ENCODE results near the gene CDKAL1. TPM values are rescaled to one million over a fixed set of nuclear protein-coding genes. Genes with fewer than 3 reads are reported as not detected.

CDKAL1 gene
- polyA plus RNA-seq, 1 donor from 2014 or later, result 29.2 TPM

DNA sequence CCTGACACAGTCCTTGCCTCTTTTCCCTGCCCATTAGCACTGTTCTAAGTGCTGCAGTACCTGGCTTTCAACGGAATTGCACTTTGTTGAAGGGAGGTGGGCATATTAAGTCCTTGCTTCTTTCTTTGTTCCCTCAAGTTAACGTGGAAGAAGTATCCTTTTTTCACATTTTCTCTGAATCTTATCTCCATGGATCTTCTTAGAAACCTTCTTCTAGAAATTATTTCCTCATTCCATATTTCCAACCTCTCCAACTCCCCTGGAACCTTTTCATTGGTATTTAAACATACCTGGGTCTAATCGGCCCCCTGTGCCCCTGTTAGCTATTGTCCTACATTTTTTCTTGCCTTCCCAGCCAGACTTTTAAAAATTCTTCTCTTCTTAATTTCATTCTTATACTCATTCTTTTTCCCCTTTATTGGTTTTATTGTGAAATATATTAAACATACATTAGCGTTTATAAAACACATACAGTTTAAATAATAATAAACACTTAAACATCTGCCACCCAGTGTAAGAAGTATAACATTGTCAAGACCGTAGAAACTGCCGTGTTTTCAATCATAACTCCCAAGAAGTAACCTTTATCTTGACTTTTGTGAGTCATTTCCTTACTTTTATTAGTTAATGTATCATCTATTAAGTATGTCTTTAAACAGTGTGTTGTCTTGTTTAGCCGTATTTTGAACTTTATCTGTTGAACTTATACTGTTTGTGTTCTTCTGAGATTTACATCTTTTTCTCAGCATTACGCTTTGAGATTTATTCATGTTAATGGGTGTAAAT lies 118.2 kb downstream of the CDKAL1 start:
- no peak overlapping the region for H3K4me3 Mint-ChIP-seq
- peaks cover 25% of the 10 kb centered on the region for H3K36me3 Mint-ChIP-seq
- peak overlapping the region in 1 of 3 donors; percentile 64 for H3K27ac Mint-ChIP-seq
- H3K27me3 Mint-ChIP-seq, result no peaks in the 10 kb centered on the region
- peaks cover 7 to 9% (median 8%) of the 10 kb centered on the region in 3 donors for H3K4me1 Mint-ChIP-seq
- H3K9me3 Mint-ChIP-seq, result peaks cover 2 to 3% (median 3%) of the 10 kb centered on the region in 3 donors

DNA sequence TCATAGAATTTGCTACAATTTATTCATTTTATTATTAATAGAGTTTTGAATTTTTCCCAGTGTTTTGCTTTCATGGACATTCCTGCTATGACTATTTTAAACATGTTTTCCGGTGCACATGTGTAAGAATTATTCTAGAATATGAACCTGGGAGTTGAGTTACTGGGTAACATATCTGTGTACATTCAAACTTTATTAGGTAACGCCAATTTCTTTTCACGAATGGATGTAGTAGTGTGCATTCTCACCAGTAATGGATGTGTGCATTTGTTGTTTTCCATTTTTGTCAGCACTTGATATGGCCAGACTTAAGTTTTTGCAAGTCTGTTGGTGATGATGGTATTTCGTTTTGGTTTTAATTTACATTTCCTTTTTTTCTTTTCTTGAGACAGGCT lies 118.8 kb downstream of the CDKAL1 start:
- Mint-ChIP-seq H3K27ac (no peak overlapping the region), H3K4me1 (peaks cover 7 to 9% (median 8%) of the 10 kb centered on the region in 3 donors), H3K9me3 (peaks cover 2 to 3% (median 3%) of the 10 kb centered on the region in 3 donors), H3K4me3 (no peak overlapping the region), H3K36me3 (peaks cover 25% of the 10 kb centered on the region), H3K27me3 (no peaks in the 10 kb centered on the region)

DNA sequence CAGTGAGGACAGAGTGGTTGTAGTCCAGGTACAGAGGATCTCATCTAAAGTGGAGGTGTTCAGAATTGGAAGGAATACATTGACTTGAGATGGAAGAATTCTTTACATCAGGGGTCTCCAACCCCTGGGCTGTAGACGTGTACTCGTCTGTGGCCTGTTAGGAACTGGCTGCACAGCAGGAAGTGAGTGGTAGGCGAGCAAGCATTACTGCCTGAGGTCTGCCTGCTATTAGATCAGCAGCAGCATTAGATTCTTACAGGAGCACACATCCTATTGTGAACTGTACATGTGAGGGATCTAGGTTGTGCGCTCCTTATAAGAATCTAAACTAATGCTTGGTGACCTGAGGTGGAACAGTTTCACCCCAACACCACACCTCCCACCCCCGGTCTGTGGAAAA lies 121.1 kb downstream of the CDKAL1 start:
- no peaks in the 10 kb centered on the region for H3K27me3 Mint-ChIP-seq
- H3K4me1 Mint-ChIP-seq, result peaks cover 9 to 16% (median 15%) of the 10 kb centered on the region in 3 donors
- H3K4me3 Mint-ChIP-seq, result no peak overlapping the region
- H3K27ac Mint-ChIP-seq, result no peak overlapping the region
- peaks cover 13% of the 10 kb centered on the region for H3K36me3 Mint-ChIP-seq
- peaks cover 0 to 3% (median 2%) of the 10 kb centered on the region in 3 donors for H3K9me3 Mint-ChIP-seq

GRCh38 chr6:20657274-20657800 lies 123.1 kb downstream of the CDKAL1 start:
- Mint-ChIP-seq H3K9me3 (peaks cover 0 to 3% (median 2%) of the 10 kb centered on the region in 3 donors), H3K27ac (no peak overlapping the region), H3K27me3 (no peaks in the 10 kb centered on the region), H3K4me3 (peak overlapping the region in 1 of 4 donors; percentile 15), H3K36me3 (peaks cover 6% of the 10 kb centered on the region), H3K4me1 (peaks cover 3 to 20% (median 15%) of the 10 kb centered on the region in 3 donors)

GRCh38 chr6:20658053-20658452 lies 123.8 kb downstream of the CDKAL1 start:
- peaks cover 8% of the 10 kb centered on the region for H3K36me3 Mint-ChIP-seq
- H3K27me3 Mint-ChIP-seq, result no peaks in the 10 kb centered on the region
- peaks cover 6 to 20% (median 18%) of the 10 kb centered on the region in 3 donors for H3K4me1 Mint-ChIP-seq
- peaks cover 0 to 3% (median 2%) of the 10 kb centered on the region in 3 donors for H3K9me3 Mint-ChIP-seq
- H3K27ac Mint-ChIP-seq, result no peak overlapping the region
- H3K4me3 Mint-ChIP-seq, result no peak overlapping the region

- H3K4me1 Mint-ChIP-seq, result peaks cover 6 to 20% (median 18%) of the 10 kb centered on the region in 3 donors
- peaks cover 8% of the 10 kb centered on the region for H3K36me3 Mint-ChIP-seq
- no peak overlapping the region for H3K4me3 Mint-ChIP-seq
- H3K27ac Mint-ChIP-seq, result no peak overlapping the region
- no peaks in the 10 kb centered on the region for H3K27me3 Mint-ChIP-seq
- peaks cover 0 to 3% (median 2%) of the 10 kb centered on the region in 3 donors for H3K9me3 Mint-ChIP-seq
Observed at GRCh38 chr6:20658516-20658915, 124.3 kb downstream of the CDKAL1 start.

DNA sequence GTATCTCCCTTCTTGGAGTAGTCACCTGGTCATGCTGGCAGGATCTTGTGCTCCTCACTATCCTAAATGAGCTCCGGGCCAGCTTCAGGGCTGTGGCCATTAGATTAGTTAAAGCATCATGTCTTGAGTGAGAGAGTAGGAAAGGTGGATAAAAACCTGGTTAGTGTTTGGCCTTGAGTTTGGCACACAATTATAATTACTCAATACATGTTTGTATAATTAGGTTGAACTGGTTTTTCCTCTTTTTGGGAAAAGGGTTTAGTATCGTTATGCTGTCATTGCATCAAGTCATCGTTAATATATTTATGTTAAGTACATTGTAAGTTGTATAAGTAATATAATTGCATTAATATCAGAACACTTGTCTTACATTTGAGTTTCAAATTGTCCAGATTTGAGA lies 126.3 kb downstream of the CDKAL1 start:
- no peak overlapping the region for H3K4me3 Mint-ChIP-seq
- H3K27ac Mint-ChIP-seq, result no peak overlapping the region
- peaks cover 0 to 3% (median 0%) of the 10 kb centered on the region in 3 donors for H3K9me3 Mint-ChIP-seq
- H3K27me3 Mint-ChIP-seq, result no peaks in the 10 kb centered on the region
- peaks cover 6 to 20% (median 18%) of the 10 kb centered on the region in 3 donors for H3K4me1 Mint-ChIP-seq
- H3K36me3 Mint-ChIP-seq, result peaks cover 8% of the 10 kb centered on the region

DNA sequence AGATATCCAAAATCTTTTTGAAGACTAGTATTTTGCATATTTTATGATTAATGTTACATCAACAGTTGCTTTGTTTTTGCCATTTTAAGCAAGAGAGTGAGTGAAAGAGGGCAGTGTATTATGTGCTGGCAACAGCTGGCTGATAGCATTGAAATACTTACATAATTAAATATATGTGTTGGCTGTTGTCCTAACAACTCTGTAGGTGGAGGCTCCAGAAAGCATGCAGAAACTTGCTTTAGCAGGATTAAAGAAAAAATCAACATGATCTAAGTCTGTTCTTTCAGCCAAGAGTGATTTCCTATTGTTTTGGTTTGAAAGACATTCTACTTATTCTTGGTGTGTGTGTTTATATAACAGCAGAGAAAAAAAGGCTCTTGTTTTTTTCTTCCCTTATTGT lies 127.5 kb downstream of the CDKAL1 start:
- Mint-ChIP-seq H3K9me3 (peaks cover 0 to 3% (median 0%) of the 10 kb centered on the region in 3 donors), H3K4me3 (no peak overlapping the region), H3K27me3 (no peaks in the 10 kb centered on the region), H3K4me1 (peaks cover 5 to 20% (median 15%) of the 10 kb centered on the region in 3 donors), H3K27ac (no peak overlapping the region), H3K36me3 (peaks cover 4% of the 10 kb centered on the region)

GRCh38 chr6:20664250-20664649 lies 130.0 kb downstream of the CDKAL1 start:
- Mint-ChIP-seq H3K4me3 (no peak overlapping the region), H3K27me3 (no peaks in the 10 kb centered on the region), H3K9me3 (peaks cover 0 to 3% (median 0%) of the 10 kb centered on the region in 3 donors), H3K4me1 (peaks cover 5 to 15% (median 15%) of the 10 kb centered on the region in 3 donors), H3K36me3 (peaks cover 4% of the 10 kb centered on the region), H3K27ac (no peak overlapping the region)

DNA sequence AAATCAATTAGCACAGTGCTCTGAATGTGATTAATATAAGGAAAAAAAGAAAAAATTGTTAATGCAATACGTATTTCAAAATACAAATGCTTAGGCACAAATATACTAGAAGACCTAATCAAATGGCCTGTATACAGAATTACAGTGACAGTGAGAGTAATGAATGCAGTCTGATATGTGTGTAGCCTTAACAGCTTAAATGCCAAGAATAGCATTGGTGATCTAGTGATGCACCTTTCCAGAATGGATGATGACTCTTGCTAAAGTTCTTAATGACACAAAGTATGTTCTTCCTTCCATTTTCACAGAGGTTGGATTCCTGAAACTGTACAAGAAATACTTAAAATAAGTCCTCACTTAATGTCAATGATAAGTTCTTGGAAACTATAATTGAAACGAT lies 131.0 kb downstream of the CDKAL1 start:
- Mint-ChIP-seq H3K4me1 (peaks cover 5 to 12% (median 11%) of the 10 kb centered on the region in 3 donors), H3K36me3 (peaks cover 4% of the 10 kb centered on the region), H3K4me3 (no peak overlapping the region), H3K27me3 (no peaks in the 10 kb centered on the region), H3K27ac (no peak overlapping the region), H3K9me3 (no peaks in the 10 kb centered on the region)

- Mint-ChIP-seq H3K4me3 (no peak overlapping the region), H3K27ac (no peak overlapping the region), H3K27me3 (no peaks in the 10 kb centered on the region), H3K36me3 (peaks cover 8% of the 10 kb centered on the region), H3K4me1 (peaks cover 6 to 21% (median 10%) of the 10 kb centered on the region in 3 donors), H3K9me3 (no peaks in the 10 kb centered on the region)
Observed at GRCh38 chr6:20669571-20670314, 135.5 kb downstream of the CDKAL1 start.

- Mint-ChIP-seq H3K27ac (no peak overlapping the region), H3K9me3 (no peaks in the 10 kb centered on the region), H3K36me3 (peaks cover 8% of the 10 kb centered on the region)
Observed at GRCh38 chr6:20670750-20671149, 136.5 kb downstream of the CDKAL1 start.

DNA sequence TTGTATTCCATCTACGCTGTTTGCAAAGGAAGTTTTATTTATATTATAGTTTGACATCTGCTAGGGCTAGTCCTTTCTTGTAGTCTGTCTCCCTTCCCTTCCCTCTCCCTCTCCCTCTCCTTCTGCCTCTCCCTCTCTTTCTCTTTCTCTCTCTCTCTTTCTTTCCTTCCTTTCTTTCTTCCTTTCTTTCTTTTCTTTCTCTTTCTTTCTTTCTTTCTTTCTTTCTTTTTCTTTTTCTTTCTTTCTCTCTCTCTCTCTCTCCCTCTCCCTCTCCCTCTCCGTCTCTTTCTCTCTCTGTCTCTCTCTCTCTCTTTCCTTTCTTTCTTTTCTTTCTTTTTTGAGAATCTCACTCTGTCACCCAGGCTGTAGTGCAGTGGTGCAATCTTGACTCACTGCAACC lies 137.8 kb downstream of the CDKAL1 start:
- peaks cover 6 to 22% (median 11%) of the 10 kb centered on the region in 3 donors for H3K4me1 Mint-ChIP-seq
- H3K27ac Mint-ChIP-seq, result no peak overlapping the region
- no peaks in the 10 kb centered on the region for H3K27me3 Mint-ChIP-seq

More at GRCh38 chr6:20670750-20671149, 136.5 kb downstream of the CDKAL1 start:
- Mint-ChIP-seq H3K4me3 (no peak overlapping the region), H3K4me1 (peaks cover 6 to 22% (median 11%) of the 10 kb centered on the region in 3 donors), H3K27me3 (no peaks in the 10 kb centered on the region)

DNA sequence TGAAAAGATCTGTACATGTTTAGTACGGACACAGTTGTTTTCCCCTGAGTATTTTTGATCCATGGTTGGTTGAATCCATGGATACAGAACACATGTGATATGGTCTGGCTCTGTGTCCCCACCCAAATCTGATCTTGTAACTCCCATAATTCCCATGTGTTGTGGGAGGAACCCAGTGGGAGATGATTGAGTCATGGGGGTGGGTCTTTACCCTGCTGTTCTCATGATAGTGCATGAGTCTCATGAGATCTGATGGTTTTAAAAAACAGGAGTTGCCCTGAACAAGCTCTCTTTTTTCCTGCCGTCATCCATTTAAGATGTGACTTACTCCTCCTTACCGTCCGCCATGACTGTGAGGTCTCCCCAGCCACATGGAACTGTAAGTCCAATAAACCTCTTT lies 139.2 kb downstream of the CDKAL1 start:
- peaks cover 8% of the 10 kb centered on the region for H3K36me3 Mint-ChIP-seq
- no peak overlapping the region for H3K27ac Mint-ChIP-seq
- H3K27me3 Mint-ChIP-seq, result no peaks in the 10 kb centered on the region
- peaks cover 6 to 30% (median 15%) of the 10 kb centered on the region in 3 donors for H3K4me1 Mint-ChIP-seq
- H3K9me3 Mint-ChIP-seq, result no peaks in the 10 kb centered on the region
- H3K4me3 Mint-ChIP-seq, result no peak overlapping the region

More for the DNA sequence above, 137.8 kb downstream of the CDKAL1 start:
- H3K9me3 Mint-ChIP-seq, result no peaks in the 10 kb centered on the region
- no peak overlapping the region for H3K4me3 Mint-ChIP-seq
- peaks cover 8% of the 10 kb centered on the region for H3K36me3 Mint-ChIP-seq

DNA sequence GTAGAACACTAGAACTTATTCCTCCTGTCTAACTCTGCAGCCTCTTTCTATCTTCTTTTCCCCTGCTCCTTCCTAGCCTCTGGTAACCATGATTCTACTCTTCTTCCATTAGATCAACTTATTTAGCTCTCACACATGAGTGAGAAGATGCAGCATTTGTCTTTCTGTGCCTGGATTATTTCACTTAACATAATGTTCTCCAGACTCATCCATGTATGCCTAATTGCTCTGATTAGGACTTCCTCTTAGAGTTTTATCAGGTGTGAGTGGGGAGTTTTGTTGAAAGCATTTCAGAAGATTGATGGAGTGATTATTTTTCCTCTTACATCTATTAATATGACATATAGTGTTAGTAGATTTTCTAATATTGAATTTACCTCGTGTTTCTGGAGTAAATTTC lies 140.4 kb downstream of the CDKAL1 start:
- Mint-ChIP-seq H3K36me3 (peaks cover 8% of the 10 kb centered on the region), H3K4me3 (no peak overlapping the region), H3K9me3 (no peaks in the 10 kb centered on the region), H3K4me1 (peaks cover 5 to 25% (median 10%) of the 10 kb centered on the region in 3 donors), H3K27me3 (no peaks in the 10 kb centered on the region), H3K27ac (no peak overlapping the region)
